GM19025 (cell line): Measurements from ENCODE around the gene MEF2A.

Experiments used
- ATAC-seq: cut with Tn5 transposase; IDR thresholded peaks from one replicate; pipeline ENCODE4 v1.9.1; 2021; ENCODE audit warnings: mild to moderate bottlenecking, low read depth, moderate library complexity; ENCODE audit not compliant: unreplicated experiment

The MEF2A gene

GRCh38 chr15:99562238-99562637 is 3.5 kb upstream of the MEF2A start:
- no peak for ATAC-seq

GRCh38 chr15:99564221-99565048 is 1.3 kb upstream of the MEF2A start:
- peak; percentile 37 for ATAC-seq

GRCh38 chr15:99565049-99565298 is 810 bp upstream of the MEF2A start:
- ATAC-seq: no peak

- no peak for ATAC-seq
Measured at GRCh38 chr15:99566157-99566897, 543 bp downstream of the MEF2A start.

GRCh38 chr15:99568625-99569352 is 3.0 kb downstream of the MEF2A start:
- no peak for ATAC-seq

GRCh38 chr15:99571299-99571698 is 5.5 kb downstream of the MEF2A start:
- no peak for ATAC-seq

GRCh38 chr15:99574048-99574447 is 8.3 kb downstream of the MEF2A start:
- ATAC-seq: no peak

- no peak for ATAC-seq
Measured at GRCh38 chr15:99574502-99574901, 8.7 kb downstream of the MEF2A start.

GRCh38 chr15:99578809-99579208 is 13.0 kb downstream of the MEF2A start:
- ATAC-seq: no peak

GRCh38 chr15:99580076-99580475 is 14.3 kb downstream of the MEF2A start:
- no peak for ATAC-seq

GRCh38 chr15:99582508-99582960 is 16.8 kb downstream of the MEF2A start:
- ATAC-seq: no peak

GRCh38 chr15:99584081-99584600 is 18.4 kb downstream of the MEF2A start:
- no peak for ATAC-seq

GRCh38 chr15:99586121-99586520 is 20.3 kb downstream of the MEF2A start:
- no peak for ATAC-seq

- no peak for ATAC-seq
Measured at GRCh38 chr15:99589801-99590200, 24.0 kb downstream of the MEF2A start.

- peak; percentile 58 for ATAC-seq
Measured at GRCh38 chr15:99590913-99591646, 25.3 kb downstream of the MEF2A start.

- ATAC-seq: no peak
Measured at GRCh38 chr15:99592145-99592791, 26.5 kb downstream of the MEF2A start.

- no peak for ATAC-seq
Measured at GRCh38 chr15:99593070-99593469, 27.3 kb downstream of the MEF2A start.

GRCh38 chr15:99594916-99595315 is 29.1 kb downstream of the MEF2A start:
- ATAC-seq: no peak

GRCh38 chr15:99598296-99598695 is 32.5 kb downstream of the MEF2A start:
- ATAC-seq: no peak

GRCh38 chr15:99603828-99604227 is 38.0 kb downstream of the MEF2A start:
- no peak for ATAC-seq
